Right lung (tissue), 5 donors: Measurements from ENCODE around the gene DNMBP. TPM values are rescaled to one million over a fixed set of nuclear protein-coding genes. Genes with fewer than 3 reads are reported as not detected.

Source experiments
- DNase-seq, 2 donors: peaks; one replicate each; pipeline ENCODE4 v3.0.0-alpha.2; 2013
- polyA plus RNA-seq, 5 donors: library from polyadenylated mRNA; unstranded; fragments of 120-200 nt; gene quantifications; one replicate each; pipeline versions ENCODE4 v1.2.1 to v1.2.3, GENCODE V29; 2013; ENCODE audit warnings: inconsistent platforms in 1 of 5, low replicate concordance in 1 of 5; ENCODE audit not compliant: insufficient read length in 5 of 5, insufficient read depth in 1 of 5

Gene DNMBP
- polyA plus RNA-seq, 5 donors, result 30.1 to 41.5 (median 38.4) TPM

- DNase-seq, result no peak
Observed at GRCh38 chr10:99832439-99832838, 177.3 kb downstream of the DNMBP start.

DNA sequence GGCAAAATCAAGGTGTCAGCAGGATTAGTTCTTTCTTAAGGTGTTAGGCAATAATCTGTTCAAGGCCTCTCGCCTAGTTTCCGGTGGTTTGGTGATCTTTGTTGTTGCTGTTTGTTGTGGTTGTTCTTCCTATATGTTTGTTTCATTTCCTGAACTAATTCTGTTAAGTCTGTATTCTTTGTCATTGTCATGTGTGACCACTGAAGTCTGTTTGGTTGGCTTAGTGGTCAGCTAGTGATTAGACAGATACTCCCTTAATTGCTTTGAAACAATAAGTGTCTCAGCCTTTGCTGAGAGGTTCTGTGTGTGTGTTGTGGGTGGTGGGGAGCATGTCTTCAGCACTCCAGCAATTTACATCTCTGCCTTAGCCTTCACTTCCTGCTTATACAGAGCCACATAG is 181.3 kb downstream of the DNMBP start:
- DNase-seq, result no peak

- no peak for DNase-seq
Observed at GRCh38 chr10:99827936-99828335, 181.8 kb downstream of the DNMBP start.

Other genes with a start within 250 kb of the DNMBP start
- 1 to 10 TPM in 3 of 5 donors, under 1 TPM in 2; 0.78 to 1.5 (median 1.2) TPM for gene ABCC2, start 227.3 kb downstream of the DNMBP start, polyA plus RNA-seq
- under 1 TPM in 1 of 5 donors, not detected in 4; 0.16 TPM for gene CPN1, start 71.9 kb upstream of the DNMBP start, polyA plus RNA-seq
- 10 to 100 TPM; 37.3 to 55.6 (median 49.5) TPM for gene ERLIN1, start 176.1 kb upstream of the DNMBP start, polyA plus RNA-seq
- 10 to 100 TPM; 19.2 to 28.6 (median 24.7) TPM for gene CHUK, start 219.6 kb upstream of the DNMBP start, polyA plus RNA-seq